GM12874 (cell line): Measurements from ENCODE around the gene ZNF143.

Experiments used
- CTCF ChIP-seq: IDR thresholded peaks from 2 replicates; pipeline ENCODE4 v1.5.1; 2011; ENCODE audit warnings: low read depth, mild to moderate bottlenecking, control low read depth, low read length, moderate library complexity; ENCODE audit not compliant: insufficient read depth

The ZNF143 gene

DNA sequence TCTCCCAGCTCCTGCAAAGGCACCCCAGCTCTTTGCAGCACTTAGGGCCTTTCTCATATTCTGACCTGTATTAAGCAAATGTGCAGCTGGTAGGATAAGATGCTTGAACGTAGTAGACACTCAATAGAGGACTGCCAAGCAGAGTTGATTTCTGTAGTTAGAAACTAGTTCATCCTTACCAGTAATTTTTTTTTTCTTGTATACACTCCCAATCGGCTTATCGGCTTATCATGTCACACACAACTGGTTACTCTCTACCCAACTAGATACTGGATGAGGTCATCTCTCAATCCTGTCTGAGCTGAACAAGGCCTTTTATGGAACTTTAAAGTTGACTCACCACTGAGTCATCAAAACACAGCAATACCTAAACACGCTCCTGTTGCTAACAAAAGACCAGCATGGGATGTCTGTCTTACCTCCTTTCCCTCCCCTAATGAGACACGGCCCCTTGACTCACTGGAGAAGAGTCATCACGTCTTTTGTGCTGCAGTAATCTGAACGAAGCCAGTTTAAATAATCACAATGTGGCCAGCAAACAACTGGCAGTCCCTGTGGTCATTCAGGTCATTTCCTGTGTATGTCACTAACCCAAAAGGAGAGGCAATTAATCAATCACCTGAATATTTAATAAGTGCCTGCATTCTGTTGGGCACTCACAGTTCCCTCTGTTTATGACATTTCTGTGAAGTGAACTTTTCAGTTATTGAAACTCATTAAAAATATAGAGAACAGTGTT, 105.2 kb downstream of the ZNF143 start:
- TF ChIP-seq CTCF, result no peak

DNA sequence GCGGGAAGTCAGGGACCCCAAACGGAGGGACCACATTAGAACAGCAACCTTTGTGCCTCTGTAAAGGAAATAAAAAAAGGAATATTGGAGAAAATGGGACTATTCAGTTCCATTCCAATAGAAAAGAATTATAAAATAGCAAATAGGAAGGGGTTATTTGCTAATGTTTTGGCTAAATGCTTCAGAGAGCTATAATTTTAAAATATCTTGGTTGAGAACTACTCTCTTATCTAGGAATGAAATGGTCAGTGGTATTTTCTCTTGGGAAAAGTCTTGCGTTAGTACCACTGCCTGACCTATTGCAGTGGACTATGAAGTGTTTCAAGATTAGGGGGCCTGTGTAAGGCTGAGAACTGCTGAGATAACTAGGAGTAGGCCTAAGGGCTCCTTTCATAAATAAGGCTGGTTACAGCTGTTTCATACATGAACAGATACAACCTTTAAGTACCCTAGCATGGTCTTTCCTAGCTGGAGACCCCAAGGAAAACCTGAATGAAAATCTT, 105.8 kb downstream of the ZNF143 start:
- TF ChIP-seq CTCF, result no peak

GRCh38 chr11:9567401-9567800, 106.6 kb downstream of the ZNF143 start:
- no peak for TF ChIP-seq CTCF

GRCh38 chr11:9568161-9568853, 107.5 kb downstream of the ZNF143 start:
- no peak for TF ChIP-seq CTCF

GRCh38 chr11:9568854-9569587, 108.2 kb downstream of the ZNF143 start:
- TF ChIP-seq CTCF, result no peak

GRCh38 chr11:9569588-9570164, 108.9 kb downstream of the ZNF143 start:
- TF ChIP-seq CTCF, result no peak
